Stimulated activated naive CD4-positive, alpha-beta T cell (primary cell): Measurements from ENCODE around the gene CDC42BPA.
A peak's percentile ranks its signal among the peaks of the same experiment; 100 is the strongest.

Experiments
- DNase-seq, 6 experiments: peaks; one replicate each; lab custom pipeline; 2025; lab: John Stamatoyannopoulos, UW

Gene CDC42BPA

GRCh38 chr1:226990133-226990716, 328.1 kb downstream of the CDC42BPA start:
- DNase-seq = peak in 1 of 6 experiments; percentile 16

GRCh38 chr1:226989085-226989920, 329.0 kb downstream of the CDC42BPA start:
- no peak for DNase-seq

DNA sequence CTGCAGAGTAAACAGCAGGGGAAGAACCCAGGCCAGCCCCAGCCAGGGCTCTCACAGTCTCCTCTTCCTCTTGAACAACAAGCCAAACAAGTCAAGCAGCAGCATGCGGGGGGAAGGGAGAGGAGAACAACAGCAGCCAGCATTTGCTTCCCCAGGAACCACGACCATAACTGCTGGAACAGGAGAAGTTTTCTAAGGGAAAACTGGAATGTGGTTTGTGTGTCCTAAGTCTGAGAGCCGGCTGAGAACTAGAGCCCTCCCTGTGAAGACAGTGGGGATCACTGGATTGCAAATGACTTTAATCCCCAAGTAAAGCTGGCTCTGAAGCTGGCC, 330.0 kb downstream of the CDC42BPA start:
- DNase-seq = no peak

- DNase-seq = no peak
Observed at GRCh38 chr1:226987623-226988333, 330.5 kb downstream of the CDC42BPA start.

DNA sequence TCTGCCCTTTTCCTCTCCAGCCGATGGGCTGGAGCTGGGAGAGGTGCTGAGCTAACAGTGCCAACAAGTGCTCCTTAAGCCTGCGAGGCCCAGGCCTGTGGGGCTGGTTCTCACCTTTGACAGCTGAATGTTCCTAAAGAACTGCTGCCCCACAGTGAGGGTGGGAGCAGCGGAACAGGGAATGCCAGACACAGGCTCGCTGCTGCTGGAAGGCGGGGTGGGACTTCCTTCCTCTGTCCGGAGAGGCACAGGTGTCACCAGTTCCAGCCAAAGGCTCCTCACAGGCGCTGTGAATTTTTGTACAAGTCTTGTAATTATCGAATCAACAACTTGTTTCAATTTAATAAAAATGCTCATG, 331.1 kb downstream of the CDC42BPA start:
- DNase-seq = no peak

- no peak for DNase-seq
Observed at GRCh38 chr1:226986496-226987178, 331.7 kb downstream of the CDC42BPA start.

- no peak for DNase-seq
Observed at GRCh38 chr1:226985839-226986463, 332.3 kb downstream of the CDC42BPA start.

DNA sequence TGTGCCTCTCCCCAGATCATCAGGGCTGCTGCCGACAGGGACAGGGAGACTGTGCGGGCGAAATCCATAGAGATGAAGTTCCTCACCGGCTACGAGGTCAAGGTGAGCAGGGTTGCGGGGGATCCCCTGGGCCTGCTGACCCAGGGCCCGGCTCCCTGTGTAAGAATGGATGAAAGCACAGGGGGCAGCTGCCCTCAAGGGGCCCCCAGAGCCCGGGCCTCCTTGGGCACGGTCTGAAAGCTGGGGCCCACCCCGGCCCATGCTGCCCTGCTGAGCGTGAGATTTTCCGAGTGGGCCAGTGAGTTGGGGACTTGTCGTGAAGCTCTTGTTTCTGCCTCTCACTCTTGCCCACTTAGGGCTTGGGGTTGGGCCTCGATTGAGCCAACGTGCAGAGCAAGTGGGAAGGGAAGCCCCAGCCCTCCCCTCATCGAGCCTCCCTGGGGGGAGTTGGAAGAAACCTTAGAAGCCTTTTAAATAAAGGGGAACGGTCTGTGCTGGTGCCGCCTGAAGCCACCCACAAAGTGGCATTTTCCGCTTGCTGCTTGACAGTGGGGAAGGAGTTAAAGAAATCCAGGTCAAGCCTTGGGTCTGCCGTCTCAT, 333.0 kb downstream of the CDC42BPA start:
- no peak for DNase-seq

- no peak for DNase-seq
Observed at GRCh38 chr1:226984521-226985238, 333.6 kb downstream of the CDC42BPA start.

DNA sequence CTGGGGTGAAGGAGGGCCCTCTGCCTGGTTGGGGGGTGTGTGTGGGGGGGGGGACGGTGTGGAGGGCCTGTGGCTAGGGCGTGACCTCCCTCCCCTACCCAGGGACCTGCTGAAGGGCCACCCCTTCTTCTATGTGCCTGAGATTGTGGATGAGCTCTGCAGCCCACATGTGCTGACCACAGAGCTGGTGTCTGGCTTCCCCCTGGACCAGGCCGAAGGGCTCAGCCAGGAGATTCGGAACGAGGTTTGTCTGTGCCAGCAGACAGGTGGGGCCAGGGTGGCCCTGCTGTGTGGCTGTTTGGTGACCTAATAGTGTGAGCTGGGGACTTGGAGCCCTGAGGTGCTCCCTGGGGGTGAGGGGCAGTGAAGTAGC, 334.3 kb downstream of the CDC42BPA start:
- no peak for DNase-seq

DNA sequence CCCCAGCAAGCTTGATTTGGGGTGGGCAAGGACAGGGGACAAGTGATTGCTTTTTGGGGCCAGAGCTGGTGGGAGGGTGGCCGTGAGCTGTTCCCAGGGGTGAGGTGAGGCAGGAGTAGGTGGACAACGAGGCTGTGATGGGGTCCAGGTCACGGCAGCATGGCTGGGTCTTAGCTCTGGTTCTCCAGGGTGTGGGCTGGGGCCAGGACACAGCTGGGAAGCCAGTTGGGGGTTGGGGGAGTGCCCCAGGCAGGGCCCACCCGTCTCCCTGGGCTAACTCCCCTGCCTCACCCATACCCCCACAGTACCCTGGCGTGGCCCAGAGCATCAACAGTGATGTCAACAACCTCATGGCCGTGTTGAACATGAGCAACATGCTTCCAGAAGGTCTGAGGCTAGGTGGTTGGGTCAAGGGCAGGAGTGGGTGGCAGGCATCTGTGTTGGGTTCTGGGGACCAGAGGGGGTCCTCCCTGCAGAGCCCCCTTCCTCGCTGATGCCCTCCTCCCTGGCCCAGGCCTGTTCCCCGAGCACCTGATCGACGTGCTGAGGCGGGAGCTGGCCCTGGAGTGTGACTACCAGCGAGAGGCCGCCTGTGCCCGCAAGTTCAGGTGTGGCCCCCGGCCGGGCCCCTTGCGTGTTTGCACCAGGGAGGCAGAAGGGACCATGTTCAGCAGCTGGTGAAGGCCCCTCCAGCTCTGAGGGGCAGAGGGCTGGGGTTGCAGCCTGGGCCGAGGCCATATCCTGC, 334.9 kb downstream of the CDC42BPA start:
- no peak for DNase-seq

- DNase-seq = no peak
Observed at GRCh38 chr1:226982451-226983177, 335.7 kb downstream of the CDC42BPA start.

GRCh38 chr1:226981838-226982237, 336.5 kb downstream of the CDC42BPA start:
- no peak for DNase-seq

GRCh38 chr1:226981386-226981817, 336.9 kb downstream of the CDC42BPA start:
- DNase-seq = no peak

GRCh38 chr1:226980565-226981385, 337.5 kb downstream of the CDC42BPA start:
- no peak for DNase-seq

DNA sequence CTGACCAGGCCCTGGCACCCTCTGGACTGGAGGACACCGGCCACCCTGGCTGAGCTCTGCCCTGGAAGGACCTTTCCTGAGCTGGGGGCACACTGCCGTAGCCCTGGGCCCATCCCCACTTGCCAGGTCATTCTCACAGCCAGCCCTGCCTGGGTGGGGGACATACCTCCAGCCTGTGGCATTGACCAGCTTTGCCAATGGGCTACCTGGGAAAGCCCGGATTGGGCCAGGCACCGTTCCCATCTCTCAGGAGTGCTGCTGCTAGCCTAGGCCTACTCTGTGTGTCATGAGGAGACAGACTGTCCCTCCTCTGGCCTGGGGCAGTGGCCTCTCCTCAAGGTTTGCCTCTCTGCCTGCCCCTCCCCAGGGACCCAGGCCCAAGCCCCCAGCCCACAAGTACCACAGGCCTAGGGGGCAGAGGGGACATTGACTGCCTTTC, 338.2 kb downstream of the CDC42BPA start:
- DNase-seq = no peak

GRCh38 chr1:226979517-226980121, 338.7 kb downstream of the CDC42BPA start:
- DNase-seq = no peak

GRCh38 chr1:226979115-226979516, 339.2 kb downstream of the CDC42BPA start:
- no peak for DNase-seq
